WTC11 (cell line): ENCODE data around the gene WNT7A. TPM values are rescaled to one million over a fixed set of nuclear protein-coding genes. Genes with fewer than 3 reads are reported as not detected.

ENCODE experiments used
- ATAC-seq: fragments of 200-7000 bp; cut with Tn5 transposase; 2 replicates; pipeline ENCODE4 v1.10.0; 2021; ENCODE audit warnings: mild to moderate bottlenecking, moderate library complexity
- CTCF ChIA-PET: fragments of 300-600 bp; sonication (Branson Sonifier 250); formaldehyde crosslinking; loops from one replicate; lab custom pipeline; 2021; ENCODE audit warnings: antibody characterized with exemption; lab: Charles Lee
- POLR2A ChIA-PET: fragments of 350-600 bp; sonication (Branson Sonifier 250); formaldehyde crosslinking; loops from one replicate; lab custom pipeline; 2021; ENCODE audit warnings: antibody characterized with exemption; lab: Charles Lee
- DNase-seq: peaks from one replicate; pipeline ENCODE4 v3.0.0; 2021; ENCODE audit warnings: low spot score
- H3K27ac Mint-ChIP-seq: 2 replicates; pipeline ENCODE4 v1.8.0; 2021; ENCODE audit warnings: mixed read lengths
- H3K27me3 Mint-ChIP-seq: 2 replicates; pipeline ENCODE4 v1.8.0; 2021; ENCODE audit warnings: low read depth, mild to moderate bottlenecking, moderate library complexity, mixed read lengths
- H3K36me3 Mint-ChIP-seq: 2 replicates; pipeline ENCODE4 v1.8.0; 2021; ENCODE audit warnings: mixed read lengths
- H3K4me1 Mint-ChIP-seq: 2 replicates; pipeline ENCODE4 v1.8.0; 2022; ENCODE audit warnings: mixed read lengths
- H3K4me3 Mint-ChIP-seq: 2 replicates; pipeline ENCODE4 v1.8.0; 2021; ENCODE audit warnings: mild to moderate bottlenecking, moderate library complexity, mixed read lengths
- H3K9me3 Mint-ChIP-seq: 2 replicates; pipeline ENCODE4 v1.8.0; 2021; ENCODE audit warnings: mixed read lengths
- ATF1 ChIP-seq: sonication (generic); formaldehyde crosslinking; IDR thresholded peaks from 2 replicates; pipeline ENCODE4 v1.8.1; 2023; ENCODE audit warnings: mild to moderate bottlenecking, moderate library complexity, missing genetic modification reagents
- E2F4 ChIP-seq: sonication (generic); formaldehyde crosslinking; IDR thresholded peaks from 2 replicates; pipeline ENCODE4 v1.8.1; 2022; ENCODE audit warnings: low read depth, mild to moderate bottlenecking, moderate library complexity, missing genetic modification reagents, borderline replicate concordance
- ETV6 ChIP-seq: sonication (generic); formaldehyde crosslinking; IDR thresholded peaks from 2 replicates; pipeline ENCODE4 v1.8.1; 2022; ENCODE audit warnings: mild to moderate bottlenecking, missing genetic modification reagents
- FOXP4 ChIP-seq: sonication (generic); formaldehyde crosslinking; IDR thresholded peaks from 2 replicates; pipeline ENCODE4 v1.8.0; 2022; ENCODE audit warnings: mild to moderate bottlenecking, missing genetic modification reagents
- GABPB1 ChIP-seq: sonication (generic); formaldehyde crosslinking; IDR thresholded peaks from 2 replicates; pipeline ENCODE4 v1.8.1; 2023; ENCODE audit warnings: mild to moderate bottlenecking, missing genetic modification reagents
- GRHL2 ChIP-seq: fragments of 250-450 bp; sonication (Bioruptor Pico); IDR thresholded peaks from 2 replicates; pipeline ENCODE4 v1.8.0; 2022; ENCODE audit warnings: mild to moderate bottlenecking, moderate library complexity; ENCODE audit not compliant: insufficient replicate concordance, severe bottlenecking
- GTF2I ChIP-seq: fragments of 250-450 bp; sonication (Bioruptor Pico); conservative IDR thresholded peaks from 2 replicates; pipeline ENCODE4 v1.4.0; 2021; ENCODE audit warnings: mild to moderate bottlenecking
- IRF1 ChIP-seq: sonication (generic); formaldehyde crosslinking; IDR thresholded peaks from 2 replicates; pipeline ENCODE4 v1.8.0; 2023; ENCODE audit warnings: missing genetic modification reagents
- MYBL2 ChIP-seq: sonication (generic); formaldehyde crosslinking; IDR thresholded peaks from 2 replicates; pipeline ENCODE4 v1.8.1; 2023; ENCODE audit warnings: mild to moderate bottlenecking, moderate library complexity, missing genetic modification reagents
- OVOL2 ChIP-seq: fragments of 250-450 bp; sonication (Bioruptor Pico); IDR thresholded peaks from 2 replicates; pipeline ENCODE4 v1.9.0; 2021; ENCODE audit warnings: mild to moderate bottlenecking, borderline replicate concordance
- PRRX2 ChIP-seq: fragments of 250-450 bp; sonication (Bioruptor Pico); IDR thresholded peaks from 2 replicates; pipeline ENCODE4 v1.8.0; 2021; ENCODE audit warnings: mild to moderate bottlenecking
- SMAD4 ChIP-seq: sonication (generic); formaldehyde crosslinking; IDR thresholded peaks from 2 replicates; pipeline ENCODE4 v1.8.0; 2022; ENCODE audit warnings: mild to moderate bottlenecking, missing genetic modification reagents
- ZBTB43 ChIP-seq: sonication (generic); formaldehyde crosslinking; IDR thresholded peaks from 2 replicates; pipeline ENCODE4 v1.8.1; 2023; ENCODE audit warnings: mild to moderate bottlenecking, missing genetic modification reagents
- ZNF317 ChIP-seq: sonication (generic); formaldehyde crosslinking; IDR thresholded peaks from 2 replicates; pipeline ENCODE4 v1.8.1; 2023; ENCODE audit warnings: low read depth, mild to moderate bottlenecking, moderate library complexity, missing genetic modification reagents, borderline replicate concordance
- total RNA-seq: library from RNA; stranded (reverse); gene quantifications from 3 replicates; pipeline ENCODE4 v1.2.3, GENCODE V29; 2021
- TF ChIP-seq, protein P1 (sequence below): sonication (generic); formaldehyde crosslinking; IDR thresholded peaks from 2 replicates; pipeline ENCODE4 v1.8.1; 2022; ENCODE audit warnings: missing genetic modification reagents, borderline replicate concordance
- TF ChIP-seq, protein P2 (sequence below): fragments of 250-450 bp; sonication (Bioruptor Pico); IDR thresholded peaks from 2 replicates; pipeline ENCODE4 v1.8.0; 2021; ENCODE audit warnings: mild to moderate bottlenecking
- TF ChIP-seq, protein P3 (sequence below): fragments of 250-450 bp; sonication (Bioruptor Pico); conservative IDR thresholded peaks from 2 replicates; pipeline ENCODE4 v1.9.0; 2021; ENCODE audit warnings: mild to moderate bottlenecking
- TF ChIP-seq, protein P4 (sequence below): sonication (generic); formaldehyde crosslinking; IDR thresholded peaks from 2 replicates; pipeline ENCODE4 v1.8.1; 2022; ENCODE audit warnings: low read depth, missing genetic modification reagents, borderline replicate concordance

Gene WNT7A
- total RNA-seq, 1 experiment from 2014 or later, result 0.04 TPM

GRCh38 chr3:13791198-13792050 is 88.4 kb downstream of the WNT7A start (continued):
- TF ChIP-seq, protein P1, sequence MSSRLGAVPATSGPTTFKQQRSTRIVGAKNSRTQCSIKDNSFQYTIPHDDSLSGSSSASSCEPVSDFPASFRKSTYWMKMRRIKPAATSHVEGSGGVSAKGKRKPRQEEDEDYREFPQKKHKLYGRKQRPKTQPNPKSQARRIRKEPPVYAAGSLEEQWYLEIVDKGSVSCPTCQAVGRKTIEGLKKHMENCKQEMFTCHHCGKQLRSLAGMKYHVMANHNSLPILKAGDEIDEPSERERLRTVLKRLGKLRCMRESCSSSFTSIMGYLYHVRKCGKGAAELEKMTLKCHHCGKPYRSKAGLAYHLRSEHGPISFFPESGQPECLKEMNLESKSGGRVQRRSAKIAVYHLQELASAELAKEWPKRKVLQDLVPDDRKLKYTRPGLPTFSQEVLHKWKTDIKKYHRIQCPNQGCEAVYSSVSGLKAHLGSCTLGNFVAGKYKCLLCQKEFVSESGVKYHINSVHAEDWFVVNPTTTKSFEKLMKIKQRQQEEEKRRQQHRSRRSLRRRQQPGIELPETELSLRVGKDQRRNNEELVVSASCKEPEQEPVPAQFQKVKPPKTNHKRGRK, result no peak
- TF ChIP-seq PRRX2 (CRISPR knock-in tag) (no peak), ETV6 (CRISPR knock-in tag) (no peak), OVOL2 (CRISPR knock-in tag) (no peak), ATF1 (no peak), GRHL2 (no peak), ZBTB43 (CRISPR knock-in tag) (no peak)
- TF ChIP-seq, protein P2, sequence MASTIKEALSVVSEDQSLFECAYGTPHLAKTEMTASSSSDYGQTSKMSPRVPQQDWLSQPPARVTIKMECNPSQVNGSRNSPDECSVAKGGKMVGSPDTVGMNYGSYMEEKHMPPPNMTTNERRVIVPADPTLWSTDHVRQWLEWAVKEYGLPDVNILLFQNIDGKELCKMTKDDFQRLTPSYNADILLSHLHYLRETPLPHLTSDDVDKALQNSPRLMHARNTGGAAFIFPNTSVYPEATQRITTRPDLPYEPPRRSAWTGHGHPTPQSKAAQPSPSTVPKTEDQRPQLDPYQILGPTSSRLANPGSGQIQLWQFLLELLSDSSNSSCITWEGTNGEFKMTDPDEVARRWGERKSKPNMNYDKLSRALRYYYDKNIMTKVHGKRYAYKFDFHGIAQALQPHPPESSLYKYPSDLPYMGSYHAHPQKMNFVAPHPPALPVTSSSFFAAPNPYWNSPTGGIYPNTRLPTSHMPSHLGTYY (CRISPR knock-in tag), result no peak

GRCh38 chr3:13790376-13791197 is 89.3 kb downstream of the WNT7A start:
- ATAC-seq (no peak), DNase-seq (no peak)
- no peaks in the 10 kb centered on the region for H3K27me3 Mint-ChIP-seq
- H3K9me3 Mint-ChIP-seq, result no peaks in the 10 kb centered on the region
- H3K27ac Mint-ChIP-seq, result no peak overlapping the region
- ChIA-PET POLR2A (no interaction called here), CTCF (interaction anchor here (1.3 kb wide), 1 partner anchor 133 kb away, joined by 4 read pairs; no protein-coding TSS in a partner anchor)
- H3K4me3 Mint-ChIP-seq, result no peak overlapping the region
- H3K36me3 Mint-ChIP-seq, result no peaks in the 10 kb centered on the region
- peaks cover 11% of the 10 kb centered on the region for H3K4me1 Mint-ChIP-seq
- TF ChIP-seq MYBL2 (CRISPR knock-in tag) (no peak), GABPB1 (no peak), FOXP4 (CRISPR knock-in tag) (no peak), SMAD4 (CRISPR knock-in tag) (no peak), ZNF317 (no peak), E2F4 (CRISPR knock-in tag) (no peak), GTF2I (no peak), IRF1 (CRISPR knock-in tag) (no peak)
- TF ChIP-seq, protein P3, sequence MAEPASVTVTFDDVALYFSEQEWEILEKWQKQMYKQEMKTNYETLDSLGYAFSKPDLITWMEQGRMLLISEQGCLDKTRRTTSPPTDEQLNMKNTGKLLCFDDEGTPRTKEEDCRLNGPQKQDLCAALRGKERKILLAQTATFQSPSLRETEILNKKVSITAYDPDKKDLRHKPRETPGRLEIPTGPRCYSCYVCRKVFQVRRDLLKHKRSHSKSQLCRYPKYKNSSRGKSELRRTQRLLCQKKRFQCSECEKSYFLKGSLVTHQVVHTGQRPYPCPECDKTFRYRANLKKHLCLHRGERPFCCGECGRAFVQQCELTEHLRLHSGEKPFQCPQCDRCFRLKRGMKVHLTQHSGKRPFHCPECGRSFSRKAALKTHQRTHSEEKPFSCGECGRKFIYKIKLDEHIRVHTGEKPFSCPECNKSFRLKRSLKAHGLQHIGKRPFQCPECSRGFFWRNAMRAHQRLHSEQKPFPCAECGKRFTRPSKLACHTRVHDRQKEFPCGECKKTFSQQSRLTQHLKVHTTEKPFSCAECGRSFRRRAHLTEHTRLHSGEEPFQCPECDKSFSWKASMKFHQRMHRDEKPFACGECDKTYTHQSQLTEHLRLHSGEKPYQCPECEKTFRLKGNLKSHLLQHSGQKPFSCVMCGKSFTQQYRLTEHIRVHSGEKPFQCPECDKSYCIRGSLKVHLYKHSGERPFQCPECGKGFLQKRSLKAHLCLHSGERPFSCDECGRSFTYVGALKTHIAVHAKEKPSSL (CRISPR knock-in tag), result no peak
- TF ChIP-seq, protein P2 (CRISPR knock-in tag), result no peak
- TF ChIP-seq, protein P4, sequence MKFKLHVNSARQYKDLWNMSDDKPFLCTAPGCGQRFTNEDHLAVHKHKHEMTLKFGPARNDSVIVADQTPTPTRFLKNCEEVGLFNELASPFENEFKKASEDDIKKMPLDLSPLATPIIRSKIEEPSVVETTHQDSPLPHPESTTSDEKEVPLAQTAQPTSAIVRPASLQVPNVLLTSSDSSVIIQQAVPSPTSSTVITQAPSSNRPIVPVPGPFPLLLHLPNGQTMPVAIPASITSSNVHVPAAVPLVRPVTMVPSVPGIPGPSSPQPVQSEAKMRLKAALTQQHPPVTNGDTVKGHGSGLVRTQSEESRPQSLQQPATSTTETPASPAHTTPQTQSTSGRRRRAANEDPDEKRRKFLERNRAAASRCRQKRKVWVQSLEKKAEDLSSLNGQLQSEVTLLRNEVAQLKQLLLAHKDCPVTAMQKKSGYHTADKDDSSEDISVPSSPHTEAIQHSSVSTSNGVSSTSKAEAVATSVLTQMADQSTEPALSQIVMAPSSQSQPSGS (CRISPR knock-in tag), result no peak
